Loucy (cell line): ENCODE measurements around the gene SAMD1.

Experiments
- H2AFZ ChIP-seq: fragments of 200-600 bp; sonication (generic); 2 replicates; pipeline ENCODE4 v1.6.0; 2016; ENCODE audit warnings: antibody characterized with exemption, mild to moderate bottlenecking, low read length, moderate library complexity
- H3F3A ChIP-seq: fragments of 200-600 bp; 2 replicates; pipeline ENCODE4 v1.6.0; 2016; ENCODE audit warnings: antibody characterized with exemption, low read depth, mild to moderate bottlenecking
- H3K27me3 ChIP-seq: fragments of 200-600 bp; sonication (generic); 2 replicates; pipeline ENCODE4 v1.6.1; 2014; ENCODE audit warnings: low read length, mild to moderate bottlenecking; ENCODE audit not compliant: insufficient read depth, poor library complexity, severe bottlenecking
- H3K36me3 ChIP-seq: fragments of 200-600 bp; sonication (generic); 2 replicates; pipeline ENCODE4 v1.6.1; 2016; ENCODE audit warnings: low read length; ENCODE audit not compliant: insufficient read depth
- H3K4me1 ChIP-seq: fragments of 200-600 bp; sonication (generic); 2 replicates; pipeline ENCODE4 v1.5.1; 2014; ENCODE audit warnings: low read length, mild to moderate bottlenecking; ENCODE audit not compliant: insufficient read depth, poor library complexity, severe bottlenecking
- H3K4me2 ChIP-seq: fragments of 200-600 bp; sonication (generic); 2 replicates; pipeline ENCODE4 v1.6.0; 2014; ENCODE audit warnings: antibody characterized with exemption, low read length, low read depth, mild to moderate bottlenecking; ENCODE audit not compliant: poor library complexity, severe bottlenecking
- H3K4me3 ChIP-seq: fragments of 200-600 bp; sonication (generic); 2 replicates; pipeline ENCODE4 v1.5.1; 2014; ENCODE audit warnings: low read length, mild to moderate bottlenecking, mixed read lengths; ENCODE audit not compliant: poor library complexity, severe bottlenecking
- H3K79me2 ChIP-seq: fragments of 200-600 bp; sonication (generic); 2 replicates; pipeline ENCODE4 v1.6.1; 2014; ENCODE audit warnings: low read length; ENCODE audit not compliant: insufficient read depth
- H3K9ac ChIP-seq: fragments of 200-600 bp; sonication (generic); 2 replicates; pipeline ENCODE4 v1.6.0; 2014; ENCODE audit warnings: mild to moderate bottlenecking, low read depth, low read length, moderate library complexity; ENCODE audit not compliant: poor library complexity, severe bottlenecking
- H3K9me2 ChIP-seq: fragments of 200-600 bp; sonication (generic); replicated peaks from 2 replicates; pipeline ENCODE4 v1.6.1; 2016; ENCODE audit warnings: low read depth, low read length, mixed read lengths
- H3K9me3 ChIP-seq: fragments of 200-600 bp; sonication (generic); 2 replicates; pipeline ENCODE4 v1.6.1; 2014; ENCODE audit warnings: mild to moderate bottlenecking, antibody characterized with exemption, low read length, low read depth; ENCODE audit not compliant: insufficient read depth
- H4K20me1 ChIP-seq: fragments of 200-600 bp; sonication (generic); 2 replicates; pipeline ENCODE4 v1.6.0; 2014; ENCODE audit warnings: antibody characterized with exemption, low read length, mild to moderate bottlenecking; ENCODE audit not compliant: insufficient read depth, poor library complexity, severe bottlenecking
- CTCF ChIP-seq: fragments of 200-600 bp; sonication (generic); conservative IDR thresholded peaks from 2 replicates; pipeline ENCODE4 v1.5.1; 2014; ENCODE audit warnings: mild to moderate bottlenecking, antibody characterized with exemption, low read length
- EZH2phosphoT487 ChIP-seq: fragments of 200-600 bp; IDR thresholded peaks from 2 replicates; pipeline ENCODE4 v1.6.1; 2018; ENCODE audit warnings: antibody characterized with exemption, mild to moderate bottlenecking, moderate library complexity, borderline replicate concordance

The SAMD1 gene

GRCh38 chr19:14103310-14103709, 12.8 kb upstream of the SAMD1 start:
- no peaks in the 10 kb centered on the region for H3K27me3 ChIP-seq
- no peaks in the 10 kb centered on the region for H3K9me2 ChIP-seq
- H3K9me3 ChIP-seq, result no peaks in the 10 kb centered on the region
- H3K4me1 ChIP-seq, result no peaks in the 10 kb centered on the region
- no peak overlapping the region for H2AFZ ChIP-seq
- no peak overlapping the region for H3K9ac ChIP-seq
- no peaks in the 10 kb centered on the region for H3K79me2 ChIP-seq
- H3K36me3 ChIP-seq, result no peaks in the 10 kb centered on the region; the same call in 1 of the 2 replicates
- H3K4me2 ChIP-seq, result no peak overlapping the region
- no peak for TF ChIP-seq EZH2phosphoT487
- no peak for TF ChIP-seq CTCF
- H3F3A ChIP-seq, result no peaks in the 10 kb centered on the region
- H4K20me1 ChIP-seq, result no peaks in the 10 kb centered on the region
- H3K4me3 ChIP-seq, result no peak overlapping the region

GRCh38 chr19:14102756-14103155, 12.2 kb upstream of the SAMD1 start:
- H3K4me3 ChIP-seq, result no peak overlapping the region

GRCh38 chr19:14102102-14102696, 11.6 kb upstream of the SAMD1 start:
- H3K27me3 ChIP-seq, result no peaks in the 10 kb centered on the region
- H2AFZ ChIP-seq, result no peak overlapping the region
- no peaks in the 10 kb centered on the region for H3F3A ChIP-seq
- H3K9ac ChIP-seq, result no peak overlapping the region
- no peaks in the 10 kb centered on the region; the same call in 1 of the 2 replicates for H3K36me3 ChIP-seq
- no peaks in the 10 kb centered on the region for H4K20me1 ChIP-seq
- no peaks in the 10 kb centered on the region for H3K4me1 ChIP-seq
- H3K79me2 ChIP-seq, result no peaks in the 10 kb centered on the region
- no peak overlapping the region for H3K4me3 ChIP-seq
- no peak for TF ChIP-seq EZH2phosphoT487
- no peak for TF ChIP-seq CTCF
- H3K9me2 ChIP-seq, result no peaks in the 10 kb centered on the region
- H3K4me2 ChIP-seq, result no peak overlapping the region
- H3K9me3 ChIP-seq, result no peaks in the 10 kb centered on the region

More at GRCh38 chr19:14102756-14103155, 12.2 kb upstream of the SAMD1 start:
- Histone ChIP-seq H4K20me1 (no peaks in the 10 kb centered on the region), H3K4me2 (no peak overlapping the region), H3F3A (no peaks in the 10 kb centered on the region), H3K36me3 (no peaks in the 10 kb centered on the region; the same call in 1 of the 2 replicates), H3K4me1 (no peaks in the 10 kb centered on the region), H3K79me2 (no peaks in the 10 kb centered on the region), H2AFZ (no peak overlapping the region), H3K9me2 (no peaks in the 10 kb centered on the region), H3K9me3 (no peaks in the 10 kb centered on the region), H3K27me3 (no peaks in the 10 kb centered on the region), H3K9ac (no peak overlapping the region)
- TF ChIP-seq EZH2phosphoT487, result no peak
- no peak for TF ChIP-seq CTCF
